Measurements from ENCODE around the gene ERCC3.
"Not testable (repeated sequence)": the region's sequence is repeated elsewhere in the genome, so short reads cannot be mapped to it uniquely, and the experiment has no call there.

The ERCC3 gene

GRCh38 chr2:127277028-127277427 is 16.9 kb downstream of the ERCC3 start:
- no peak for DNase-seq

- DNase-seq: no peak
Measured at GRCh38 chr2:127275789-127276188, 18.2 kb downstream of the ERCC3 start.

GRCh38 chr2:127275356-127275755 is 18.6 kb downstream of the ERCC3 start:
- DNase-seq: no peak

GRCh38 chr2:127270663-127271062 is 23.3 kb downstream of the ERCC3 start:
- DNase-seq: no peak

- DNase-seq: no peak
Measured at GRCh38 chr2:127261804-127262406, 32.0 kb downstream of the ERCC3 start.

- no peak for DNase-seq
Measured at GRCh38 chr2:127259355-127259754, 34.6 kb downstream of the ERCC3 start.

GRCh38 chr2:127256866-127257265 is 37.1 kb downstream of the ERCC3 start:
- no peak for DNase-seq

GRCh38 chr2:127256381-127256780 is 37.6 kb downstream of the ERCC3 start:
- no peak for DNase-seq

GRCh38 chr2:127255721-127256120 is 38.2 kb downstream of the ERCC3 start:
- no peak for DNase-seq

- DNase-seq: no peak
Measured at GRCh38 chr2:127255146-127255545, 38.8 kb downstream of the ERCC3 start.

- DNase-seq: no peak
Measured at GRCh38 chr2:127254386-127254981, 39.5 kb downstream of the ERCC3 start.

GRCh38 chr2:127241184-127241583 is 52.8 kb downstream of the ERCC3 start:
- not testable (repeated sequence) for DNase-seq

GRCh38 chr2:127239395-127239794 is 54.5 kb downstream of the ERCC3 start:
- DNase-seq: no peak

- not testable (repeated sequence) for DNase-seq
Measured at GRCh38 chr2:127237768-127238167, 56.2 kb downstream of the ERCC3 start.

GRCh38 chr2:127235082-127235702 is 58.8 kb downstream of the ERCC3 start:
- no peak for DNase-seq

- DNase-seq: no peak
Measured at GRCh38 chr2:127233710-127234109, 60.2 kb downstream of the ERCC3 start.

- DNase-seq: no peak
Measured at GRCh38 chr2:127231130-127231865, 62.6 kb downstream of the ERCC3 start.

- no peak for DNase-seq
Measured at GRCh38 chr2:127229555-127229954, 64.4 kb downstream of the ERCC3 start.

GRCh38 chr2:127228102-127228501 is 65.8 kb downstream of the ERCC3 start:
- DNase-seq: no peak

- not testable (repeated sequence) for DNase-seq
Measured at GRCh38 chr2:127227264-127227660, 66.7 kb downstream of the ERCC3 start.

- DNase-seq: no peak
Measured at GRCh38 chr2:127226520-127227263, 67.3 kb downstream of the ERCC3 start.

- DNase-seq: no peak
Measured at GRCh38 chr2:127226132-127226519, 67.8 kb downstream of the ERCC3 start.
